Lung (tissue), 12 donors: ENCODE results near the gene C1GALT1. TPM values are rescaled to one million over a fixed set of nuclear protein-coding genes. Genes with fewer than 3 reads are reported as not detected.
A peak's percentile ranks its signal among the peaks of the same experiment; 100 is the strongest.

Source experiments
- ATAC-seq: fragments of 200-7000 bp; cut with Tn5 transposase; one replicate; pipeline ENCODE4 v1.9.1; 2020; ENCODE audit warnings: moderate number of reproducible peaks; ENCODE audit not compliant: insufficient read depth, low FRiP score
- DNase-seq, 3 donors: peaks; one replicate each; pipeline ENCODE4 v3.0.0-alpha.2; 2013 to 2017
- H3K27ac ChIP-seq, 2 donors: one replicate each; pipeline ENCODE4 v1.5.1; 2013; ENCODE audit warnings: mild to moderate bottlenecking in 2 of 2, moderate library complexity in 2 of 2, control low read depth in 1 of 2, inconsistent platforms in 1 of 2, low read depth in 1 of 2, low read length in 1 of 2
- H3K27me3 ChIP-seq, 3 donors: one replicate each; pipeline ENCODE4 v1.5.1; 2013; ENCODE audit warnings: low read length in 2 of 3; ENCODE audit not compliant: control insufficient read depth in 3 of 3, insufficient read depth in 3 of 3
- H3K36me3 ChIP-seq, 4 donors: one replicate each; pipeline ENCODE4 v1.5.1; 2013; ENCODE audit warnings: low read length in 4 of 4, mild to moderate bottlenecking in 1 of 4, moderate library complexity in 1 of 4; ENCODE audit not compliant: control insufficient read depth in 4 of 4, insufficient read depth in 4 of 4
- H3K4me1 ChIP-seq, 5 donors: one replicate each; pipeline ENCODE4 v1.5.1; 2013; ENCODE audit warnings: low read length in 5 of 5, mild to moderate bottlenecking in 2 of 5, moderate library complexity in 1 of 5; ENCODE audit not compliant: control insufficient read depth in 5 of 5, insufficient read depth in 5 of 5
- H3K4me3 ChIP-seq: one replicate; pipeline ENCODE4 v1.5.1; 2013; ENCODE audit warnings: mild to moderate bottlenecking, control low read depth, moderate library complexity
- H3K9ac ChIP-seq, 2 donors: one replicate each; pipeline ENCODE4 v1.5.1; 2013; ENCODE audit warnings: low read length in 2 of 2, control low read depth in 1 of 2; ENCODE audit not compliant: insufficient read depth in 1 of 2
- H3K9me3 ChIP-seq, 4 donors: one replicate each; pipeline ENCODE4 v1.5.1; 2013; ENCODE audit warnings: low read length in 3 of 4, mild to moderate bottlenecking in 1 of 4, moderate library complexity in 1 of 4; ENCODE audit not compliant: control insufficient read depth in 4 of 4, insufficient read depth in 3 of 4
- CTCF ChIP-seq: IDR thresholded peaks from 2 replicates; pipeline ENCODE4 v1.5.1; 2012; ENCODE audit warnings: mild to moderate bottlenecking; ENCODE audit errors: control extremely low read depth, extremely low read depth
- WGBS, 2 donors: extraction: QIAGEN DNeasy Blood & Tissue Kit; methylation state at CpG; one replicate each; pipeline ENCODE4 v1.1.7; 2013; 5-methylcytosine and 5-hydroxymethylcytosine counted together
- polyA plus RNA-seq, 2 donors: library from polyadenylated mRNA; stranded (reverse); fragments of 200-250 nt; gene quantifications; one replicate each; pipeline ENCODE4 v1.2.1, GENCODE V29; 2013
- total RNA-seq, 2 donors: library from RNA; depleted of rRNA in 1 of 2; stranded (reverse); fragments of >200 nt in 1 of 2; gene quantifications; one replicate each; pipeline ENCODE4 v1.2.1, GENCODE V29; 2014 to 2021
- donor health status: control.
- donor health status: control.
- donor health status: Bipolar disorder and iron deficiency.
- donor health status: healthy.
- donor health status: DM: yes; HTN: yes; CAD: no.

C1GALT1 gene
- total and polyA plus RNA-seq, 4 donors, result 10.5 to 39.5 (median 23.3) TPM

GRCh38 chr7:7178081-7178480 is 4.3 kb upstream of the C1GALT1 start:
- Histone ChIP-seq H3K27ac (no peak overlapping the region), H3K4me1 (peaks cover 0 to 5% (median 2%) of the 10 kb centered on the region in 5 donors), H3K27me3 (no peaks in the 10 kb centered on the region), H3K36me3 (no peaks in the 10 kb centered on the region), H3K9me3 (no peaks in the 10 kb centered on the region), H3K4me3 (no peak overlapping the region), H3K9ac (no peak overlapping the region)
- whole genome bisulfite sequencing, 2 donors, result 96 to 98% methylated on average over 2 of the region's 2 CpGs
- DNase-seq (no peak), ATAC-seq (no peak)
- TF ChIP-seq CTCF, result no peak

- Histone ChIP-seq H3K4me1 (peaks cover 0 to 11% (median 2%) of the 10 kb centered on the region in 5 donors), H3K9me3 (no peaks in the 10 kb centered on the region), H3K27ac (no peak overlapping the region), H3K36me3 (no peaks in the 10 kb centered on the region), H3K4me3 (no peak overlapping the region), H3K9ac (no peak overlapping the region), H3K27me3 (no peaks in the 10 kb centered on the region)
- WGBS, 2 donors, result 78 to 87% methylated on average over 1 of the region's 1 CpG
- TF ChIP-seq CTCF, result no peak
- DNase-seq (no peak), ATAC-seq (no peak)
Measured at GRCh38 chr7:7178906-7179305, 3.4 kb upstream of the C1GALT1 start.

GRCh38 chr7:7180725-7181449 is 1.5 kb upstream of the C1GALT1 start:
- WGBS, 2 donors, result 43 to 77% methylated on average over 8 of the region's 8 CpGs
- ATAC-seq, result no peak
- peak overlapping the region in 1 of 2 donors; percentile 77 for H3K27ac ChIP-seq
- H3K9me3 ChIP-seq, result no peaks in the 10 kb centered on the region
- no peaks in the 10 kb centered on the region for H3K27me3 ChIP-seq
- peaks cover 0 to 12% (median 5%) of the 10 kb centered on the region in 5 donors for H3K4me1 ChIP-seq
- H3K36me3 ChIP-seq, result no peaks in the 10 kb centered on the region
- no peak overlapping the region for H3K4me3 ChIP-seq
- no peak for DNase-seq
- no peak for TF ChIP-seq CTCF
- H3K9ac ChIP-seq, result no peak overlapping the region
